ENCODE results near the gene TENM4.

DNA sequence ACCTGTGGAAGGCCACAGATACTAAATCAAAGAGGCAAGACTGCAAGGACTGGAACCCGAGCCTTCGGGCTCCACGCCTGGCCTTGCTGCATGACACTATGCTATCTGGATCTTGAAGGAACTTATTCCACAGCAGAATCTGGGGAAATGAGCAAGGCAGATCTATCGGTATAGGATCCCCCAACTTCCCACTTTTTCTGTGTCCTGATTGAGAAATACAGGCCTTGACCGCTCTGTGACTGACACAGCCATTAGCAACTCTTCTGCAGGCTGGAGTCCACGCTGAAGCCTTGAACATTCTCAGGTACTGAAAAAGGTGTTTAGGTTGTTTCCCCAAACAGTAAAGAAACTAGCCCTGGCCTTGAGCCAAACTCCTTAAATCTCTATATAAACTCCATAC is 625.0 kb downstream of the TENM4 start:
- TF ChIP-seq, protein P1, sequence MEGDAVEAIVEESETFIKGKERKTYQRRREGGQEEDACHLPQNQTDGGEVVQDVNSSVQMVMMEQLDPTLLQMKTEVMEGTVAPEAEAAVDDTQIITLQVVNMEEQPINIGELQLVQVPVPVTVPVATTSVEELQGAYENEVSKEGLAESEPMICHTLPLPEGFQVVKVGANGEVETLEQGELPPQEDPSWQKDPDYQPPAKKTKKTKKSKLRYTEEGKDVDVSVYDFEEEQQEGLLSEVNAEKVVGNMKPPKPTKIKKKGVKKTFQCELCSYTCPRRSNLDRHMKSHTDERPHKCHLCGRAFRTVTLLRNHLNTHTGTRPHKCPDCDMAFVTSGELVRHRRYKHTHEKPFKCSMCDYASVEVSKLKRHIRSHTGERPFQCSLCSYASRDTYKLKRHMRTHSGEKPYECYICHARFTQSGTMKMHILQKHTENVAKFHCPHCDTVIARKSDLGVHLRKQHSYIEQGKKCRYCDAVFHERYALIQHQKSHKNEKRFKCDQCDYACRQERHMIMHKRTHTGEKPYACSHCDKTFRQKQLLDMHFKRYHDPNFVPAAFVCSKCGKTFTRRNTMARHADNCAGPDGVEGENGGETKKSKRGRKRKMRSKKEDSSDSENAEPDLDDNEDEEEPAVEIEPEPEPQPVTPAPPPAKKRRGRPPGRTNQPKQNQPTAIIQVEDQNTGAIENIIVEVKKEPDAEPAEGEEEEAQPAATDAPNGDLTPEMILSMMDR (IDR thresholded peaks at IDR 0.05), result no peak
- TF ChIP-seq POLR2A (IDR thresholded peaks at IDR 0.05), result no peak

Data from Peyer's patch (tissue), 4 donors.